K562 (cell line): Measurements from ENCODE around the gene ENTR1. TPM values are rescaled to one million over a fixed set of nuclear protein-coding genes. Genes with fewer than 3 reads are reported as not detected.

Experiments
- ATAC-seq: fragments of 200-7000 bp; cut with Tn5 transposase; 3 replicates; pipeline ENCODE4 v1.9.1; 2020; ENCODE audit warnings: moderate library complexity
- BruUV-seq: library from RNA; stranded (reverse); fragments of 400-500 nt; replicated peaks from 2 replicates; lab custom pipeline; 2021; lab: Mats Ljungman, UMichigan
- CTCF ChIA-PET: fragments of 300-600 bp; formaldehyde crosslinking; extraction: SDS; loops from one replicate; lab custom pipeline; 2021; ENCODE audit warnings: low intra/inter-chr PET ratio; lab: Yijun Ruan, JAX
- POLR2A ChIA-PET: fragments of 300-600, 350-650 bp; sonication (Branson Sonifier 250); formaldehyde crosslinking; extraction: SDS; loops from one replicate; lab custom pipeline; 2021; ENCODE audit warnings: antibody characterized with exemption, inconsistent platforms; lab: Yijun Ruan, JAX
- DNase-seq, 4 experiments: peaks; one replicate each; pipeline versions ENCODE4 v3.0.0 to v3.0.0-alpha.2; 2011 to 2018; ENCODE audit warnings: low spot score in 3 of 4, mixed read lengths in 3 of 4; ENCODE audit errors: extremely low read depth in 1 of 4
- FAIRE-seq: peaks from 2 replicates; lab custom pipeline; 2011; peaks lifted over from hg19 to GRCh38; lab: Jason Lieb, UNC
- H2AFZ ChIP-seq: 2 replicates; pipeline ENCODE4 v1.6.0; 2011; ENCODE audit warnings: low read depth, low read length, control low read depth, inconsistent platforms
- H3K27ac ChIP-seq: fragments of 200-600 bp; 3 replicates; pipeline ENCODE4 v1.8.0; 2011; ENCODE audit warnings: low read depth, mild to moderate bottlenecking, control low read depth, inconsistent platforms, low read length, moderate library complexity, mixed read lengths; ENCODE audit errors: extremely low read depth
- H3K27me3 ChIP-seq, 2 experiments: fragments of 300-600 bp in 1 of 2; 2 replicates in 1 of 2; 3 replicates in 1 of 2; pipeline versions ENCODE4 v1.6.0 to v1.8.0; 2011; ENCODE audit warnings: inconsistent platforms in 2 of 2, low read length in 2 of 2, mild to moderate bottlenecking in 1 of 2, mixed read lengths in 1 of 2, moderate library complexity in 1 of 2; ENCODE audit not compliant: control insufficient read depth in 2 of 2, insufficient read depth in 2 of 2
- H3K36me3 ChIP-seq: fragments of 300-600 bp; 3 replicates; pipeline ENCODE4 v1.8.0; 2011; ENCODE audit warnings: mild to moderate bottlenecking, low read length, inconsistent platforms; ENCODE audit not compliant: control insufficient read depth, insufficient read depth
- H3K4me1 ChIP-seq, 2 experiments: fragments of 200-600 bp in 1 of 2; replicated peaks in 1 of 2; 2 replicates in 1 of 2; 3 replicates in 1 of 2; pipeline versions ENCODE4 v1.5.1 to v1.8.0; 2011; ENCODE audit warnings: inconsistent platforms in 2 of 2, low read length in 2 of 2, mild to moderate bottlenecking in 1 of 2, mixed read lengths in 1 of 2, moderate library complexity in 1 of 2; ENCODE audit not compliant: control insufficient read depth in 2 of 2, insufficient read depth in 2 of 2
- H3K4me2 ChIP-seq: 2 replicates; pipeline ENCODE4 v1.6.1; 2011; ENCODE audit warnings: low read length, control low read depth, inconsistent platforms, mixed read lengths; ENCODE audit not compliant: insufficient read depth
- H3K4me3 ChIP-seq: fragments of 200-600 bp; sonication (generic), shearing (Covaris generic); 2 replicates; pipeline ENCODE4 v1.5.1; 2016; ENCODE audit warnings: control low read depth, inconsistent platforms
- H3K79me2 ChIP-seq: fragments of 200-600 bp; 3 replicates; pipeline ENCODE4 v1.8.0; 2011; ENCODE audit warnings: low read length, inconsistent platforms; ENCODE audit not compliant: control insufficient read depth, insufficient read depth
- H3K9ac ChIP-seq, 2 experiments: 2 replicates each; pipeline versions ENCODE4 v1.6.0 to v1.6.1; 2011; ENCODE audit warnings: low read depth in 2 of 2, low read length in 2 of 2, control low read depth in 1 of 2, inconsistent platforms in 1 of 2, mild to moderate bottlenecking in 1 of 2, mixed read lengths in 1 of 2; ENCODE audit not compliant: insufficient read depth in 1 of 2
- H3K9me1 ChIP-seq: one replicate; pipeline ENCODE4 v1.6.0; 2011; ENCODE audit warnings: inconsistent platforms, mild to moderate bottlenecking, low read length, moderate library complexity; ENCODE audit not compliant: control insufficient read depth, insufficient read depth
- H3K9me3 ChIP-seq: replicated peaks from 2 replicates; pipeline ENCODE4 v1.5.1; 2011; ENCODE audit warnings: low read depth, low read length, inconsistent platforms; ENCODE audit not compliant: control insufficient read depth, insufficient read depth
- H4K20me1 ChIP-seq: replicated peaks from 2 replicates; pipeline ENCODE4 v1.6.1; 2011; ENCODE audit warnings: low read length, inconsistent platforms, mixed read lengths; ENCODE audit not compliant: control insufficient read depth, insufficient read depth
- CBX8 ChIP-seq: fragments of 200-600 bp; sonication (generic); IDR thresholded peaks from 2 replicates; pipeline ENCODE4 v1.6.1; 2012; ENCODE audit warnings: borderline replicate concordance, mixed run types, low read depth, mild to moderate bottlenecking, moderate library complexity, mixed read lengths, low read length, control low read depth, inconsistent platforms; ENCODE audit not compliant: poor library complexity, severe bottlenecking; ENCODE audit errors: extremely low read depth
- WGBS: fragments of 100-300 bp; shearing (Covaris generic); methylation state at CpG from one replicate; pipeline ENCODE4 v1.1.6; 2016; ENCODE audit warnings: low coverage, mixed read lengths; ENCODE audit not compliant: insufficient coverage; ENCODE audit errors: missing lambda C conversion rate; 5-methylcytosine and 5-hydroxymethylcytosine counted together
- in situ Hi-C: fragments of 300-500 bp; cut with MboI; formaldehyde crosslinking; loops from 4 replicates; pipeline ENCODE4 v1.15.0; 2018; ENCODE audit warnings: inconsistent platforms, mixed read lengths
- intact Hi-C: fragments of 100-400 bp; cut with micrococcal nuclease; formaldehyde crosslinking; loops from 2 replicates; pipeline ENCODE4 v1.14.2; 2022
- polyA plus RNA-seq, 8 experiments: library from polyadenylated mRNA; depleted of rRNA in 4 of 8; stranded (reverse) in 5 of 8; unstranded in 3 of 8; fragments of >200 nt; fragmentation: Nextera tagmentation in 2 of 8; fragmentation: Illumina TruSeq in 1 of 8; extraction: Ambion mirVana in 2 of 8; extraction: Trizol in 1 of 8; gene quantifications; 2 replicates each; pipeline versions ENCODE4 v1.2.1 to v1.2.3, GENCODE V29; 2011 to 2014; ENCODE audit warnings: inconsistent platforms in 1 of 8, missing spikeins in 1 of 8
- total RNA-seq, 7 experiments: library from RNA; depleted of rRNA in 6 of 7; stranded (reverse); fragments of >200 nt in 6 of 7; fragmentation: Illumina TruSeq in 2 of 7; extraction: Trizol in 2 of 7; gene quantifications; 2 replicates each; pipeline versions ENCODE4 v1.2.1 to v1.2.3, GENCODE V29; 2011 to 2021; ENCODE audit warnings: low replicate concordance in 1 of 7
- TF ChIP-seq, protein P1 (sequence below): sonication (generic); formaldehyde crosslinking; IDR thresholded peaks from 2 replicates; pipeline ENCODE4 v1.8.1; 2023; ENCODE audit warnings: mild to moderate bottlenecking, missing genetic modification reagents
- TF ChIP-seq, protein P2 (sequence below), 2 experiments: fragments of 450-650 bp in 1 of 2; sonication (generic) in 1 of 2; formaldehyde crosslinking in 1 of 2; IDR thresholded peaks in 1 of 2; conservative IDR thresholded peaks in 1 of 2; 2 replicates each; pipeline versions ENCODE4 v1.6.1 to v1.8.1; 2016 to 2023; ENCODE audit warnings: mild to moderate bottlenecking in 2 of 2, moderate library complexity in 2 of 2, inconsistent platforms in 1 of 2, missing genetic modification reagents in 1 of 2

The ENTR1 gene
- total and polyA plus RNA-seq, 9 of the 15 experiments (the other 6 are each of a cell fraction or from before 2014, with no cell fraction given), result 6.7 to 106 (median 72.6) TPM

DNA sequence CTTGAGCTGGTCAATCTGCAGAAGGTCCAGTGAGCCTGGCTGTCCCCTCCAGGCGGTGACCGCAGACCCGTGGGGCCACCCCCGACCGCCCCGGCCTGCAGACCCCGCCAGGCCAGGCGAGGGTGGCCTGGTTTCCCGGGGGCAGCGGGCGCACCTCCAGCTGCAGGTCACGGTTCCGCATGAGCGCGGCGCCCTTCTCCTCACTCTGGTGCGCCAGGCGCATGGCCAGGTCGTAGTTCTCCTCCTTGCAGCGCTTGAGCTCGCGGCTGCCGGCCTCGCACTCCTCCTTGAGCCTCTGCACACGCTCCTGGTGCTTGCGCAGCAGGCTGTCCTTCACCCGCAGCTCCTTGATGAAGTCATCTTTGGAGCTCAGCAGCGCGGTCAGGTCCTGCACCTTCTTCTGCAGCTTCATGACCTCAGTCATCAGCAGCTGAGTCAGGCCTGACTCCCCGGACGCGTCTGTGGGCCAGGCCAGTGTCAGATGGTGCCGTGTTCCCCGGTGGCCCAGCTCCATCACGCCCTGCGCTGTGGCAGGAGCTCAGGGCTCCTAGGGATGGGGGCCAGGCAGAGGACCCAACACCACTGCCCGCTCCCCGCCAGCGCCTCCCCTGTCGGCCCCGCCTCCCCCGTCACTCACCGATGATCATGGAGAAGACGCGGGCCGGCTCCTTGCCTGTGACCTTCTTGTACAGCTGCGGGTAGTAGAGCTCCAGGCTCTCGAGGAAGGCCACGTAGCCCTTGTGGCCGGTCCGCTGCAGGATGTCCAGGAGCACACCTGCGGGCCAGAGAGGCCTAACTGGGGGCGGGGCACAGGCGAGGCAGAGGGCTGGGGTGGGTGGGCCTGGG lies 39.5 kb downstream of the ENTR1 start:
- no TSS peak for BruUV-seq
- H3K36me3 ChIP-seq, result peaks cover 73% of the 10 kb centered on the region; the same call in 2 of the 3 replicates
- H2AFZ ChIP-seq, result no peak overlapping the region
- no peak overlapping the region for H3K4me2 ChIP-seq
- DNase-seq (no peak), FAIRE-seq (no peak), ATAC-seq (no peak)
- 92% methylated on average over 37 of the region's 54 CpGs for WGBS
- peaks cover 9 to 87% of the 10 kb centered on the region in 2 experiments; a peak in 4 of 5 replicates for H3K4me1 ChIP-seq
- peak overlapping the region in 1 of 2 experiments; percentile 7; a peak in 1 of 4 replicates for H3K9ac ChIP-seq
- POLR2A ChIA-PET, result interaction anchor here (0.6 to 1.9 kb wide), 4 partner anchors 8 to 296 kb away, joined by 3 to 12 read pairs (median 4); partner anchors contain the start of gene DNLZ
- in situ Hi-C loops (no loop called here), intact Hi-C loops (no loop called here)
- H4K20me1 ChIP-seq, result no peaks in the 10 kb centered on the region
- CTCF ChIA-PET, result no interaction called here
- H3K27ac ChIP-seq, result no peak overlapping the region
- H3K27me3 ChIP-seq, result no peaks in the 10 kb centered on the region
- H3K4me3 ChIP-seq, result no peak overlapping the region
- no peak for TF ChIP-seq CBX8
- TF ChIP-seq, protein P1, sequence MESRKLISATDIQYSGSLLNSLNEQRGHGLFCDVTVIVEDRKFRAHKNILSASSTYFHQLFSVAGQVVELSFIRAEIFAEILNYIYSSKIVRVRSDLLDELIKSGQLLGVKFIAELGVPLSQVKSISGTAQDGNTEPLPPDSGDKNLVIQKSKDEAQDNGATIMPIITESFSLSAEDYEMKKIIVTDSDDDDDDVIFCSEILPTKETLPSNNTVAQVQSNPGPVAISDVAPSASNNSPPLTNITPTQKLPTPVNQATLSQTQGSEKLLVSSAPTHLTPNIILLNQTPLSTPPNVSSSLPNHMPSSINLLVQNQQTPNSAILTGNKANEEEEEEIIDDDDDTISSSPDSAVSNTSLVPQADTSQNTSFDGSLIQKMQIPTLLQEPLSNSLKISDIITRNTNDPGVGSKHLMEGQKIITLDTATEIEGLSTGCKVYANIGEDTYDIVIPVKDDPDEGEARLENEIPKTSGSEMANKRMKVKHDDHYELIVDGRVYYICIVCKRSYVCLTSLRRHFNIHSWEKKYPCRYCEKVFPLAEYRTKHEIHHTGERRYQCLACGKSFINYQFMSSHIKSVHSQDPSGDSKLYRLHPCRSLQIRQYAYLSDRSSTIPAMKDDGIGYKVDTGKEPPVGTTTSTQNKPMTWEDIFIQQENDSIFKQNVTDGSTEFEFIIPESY (CRISPR knock-in tag), result peak; percentile 90
- TF ChIP-seq, protein P2, sequence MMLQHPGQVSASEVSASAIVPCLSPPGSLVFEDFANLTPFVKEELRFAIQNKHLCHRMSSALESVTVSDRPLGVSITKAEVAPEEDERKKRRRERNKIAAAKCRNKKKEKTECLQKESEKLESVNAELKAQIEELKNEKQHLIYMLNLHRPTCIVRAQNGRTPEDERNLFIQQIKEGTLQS (IDR thresholded peaks at IDR 0.05), result 0 out of 2 replicates have a peak, but pooled peaks have one; percentile 7
- TF ChIP-seq, protein P2 (CRISPR knock-in tag; conservative IDR thresholded peaks at IDR 0.05), result no peak
- no peaks in the 10 kb centered on the region for H3K9me1 ChIP-seq
- no peaks in the 10 kb centered on the region for H3K9me3 ChIP-seq
- H3K79me2 ChIP-seq, result peaks cover 24% of the 10 kb centered on the region
